ENCODE results near the gene GET4. TPM values are rescaled to one million over a fixed set of nuclear protein-coding genes. Genes with fewer than 3 reads are reported as not detected.

The GET4 gene
- total and polyA plus RNA-seq, 10 of the 15 experiments (the other 5 are each of a cell fraction or from before 2014, with no cell fraction given) = 0.66 to 73.8 (median 34.0) TPM

DNA sequence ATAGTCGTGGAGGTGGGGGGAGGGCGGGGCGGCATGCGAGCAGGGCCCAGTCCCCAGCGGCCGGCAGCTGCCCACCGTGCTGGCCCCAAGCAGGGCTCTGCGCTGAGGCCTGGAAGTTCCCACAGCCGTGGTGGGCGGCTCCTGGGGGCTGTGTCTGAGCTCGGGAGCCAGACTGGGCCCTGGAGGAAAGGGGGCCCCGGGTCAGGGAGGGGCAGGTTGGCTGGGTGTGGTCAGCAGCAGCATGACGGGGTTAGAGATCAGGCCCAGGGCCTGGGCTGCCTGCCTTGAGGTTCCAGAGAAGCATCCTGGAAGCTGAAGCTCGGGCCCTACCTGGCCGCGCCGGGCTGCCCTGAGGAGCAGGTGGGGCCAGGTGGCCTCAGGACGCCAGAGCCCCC lies 22.1 kb downstream of the GET4 start:
- no peaks in the 10 kb centered on the region for H4K20me1 ChIP-seq (ENCODE audit: control insufficient read depth, insufficient read depth)
- CTCF ChIA-PET = no interaction called here
- no peaks in the 10 kb centered on the region; the same call in 1 of the 2 replicates for H3K4me1 ChIP-seq (ENCODE audit: control insufficient read depth, insufficient read depth, low read length)
- no peak overlapping the region for H2AFZ ChIP-seq (ENCODE audit: control insufficient read depth, low read depth, low read length)
- no peak for DNase-seq (ENCODE audit: low read depth, low spot score)
- no peaks in the 10 kb centered on the region for H3K79me2 ChIP-seq (ENCODE audit: control insufficient read depth, insufficient read depth, low read length)
- 82% methylated on average over 14 of the region's 18 CpGs for WGBS (ENCODE audit: insufficient coverage, insufficient replicate concordance, low lambda C conversion rate, missing lambda C conversion rate)
- no peak for FAIRE-seq
- SMC1A ChIA-PET (ENCODE audit: uncharacterized antibody, unreplicated experiment) = no interaction called here
- intact Hi-C loops (cut with micrococcal nuclease; ENCODE audit: unreplicated experiment) (no loop called here), in situ Hi-C loops (cut with MboI) (no loop called here)
- RAD21 ChIA-PET (ENCODE audit: unreplicated experiment) = no interaction called here
- no peak for ATAC-seq
- H3K4me3 ChIP-seq = no peak overlapping the region
- no peak overlapping the region for H3K27ac ChIP-seq (ENCODE audit: control insufficient read depth, insufficient read depth)
- H3K27me3 ChIP-seq (replicated peaks in 1 of 2; ENCODE audit: control insufficient read depth in 2 of 2, insufficient read depth in 2 of 2, low read length in 1 of 2) = no peaks in the 10 kb centered on the region
- no peaks in the 10 kb centered on the region; the same call in 2 of the 3 replicates for H3K9me3 ChIP-seq (replicated peaks; ENCODE audit: control insufficient read depth, insufficient read depth, low read length)
- no peak overlapping the region for H3K4me2 ChIP-seq (ENCODE audit: control insufficient read depth, insufficient read depth)
- TF ChIP-seq RB1 (IDR thresholded peaks at IDR 0.05; ENCODE audit: borderline replicate concordance) = no peak
- TF ChIP-seq USF2 (IDR thresholded peaks at IDR 0.05; ENCODE audit: borderline replicate concordance, low read depth, low read length) = no peak
- no peak for TF ChIP-seq TAF1 (IDR thresholded peaks at IDR 0.05; ENCODE audit: borderline replicate concordance, low read depth, low read length)
- TF ChIP-seq ZNF622 (IDR thresholded peaks at IDR 0.05) = no peak
- no peak for TF ChIP-seq TARDBP (IDR thresholded peaks at IDR 0.05; ENCODE audit: borderline replicate concordance)
- TF ChIP-seq PML (IDR thresholded peaks at IDR 0.05; ENCODE audit: low read length) = no peak
- no peak for TF ChIP-seq POLR2A (IDR thresholded peaks at IDR 0.05; ENCODE audit: low read depth, low read length)
- no peak for TF ChIP-seq CBX3 (IDR thresholded peaks at IDR 0.05; ENCODE audit: borderline replicate concordance, low read depth)
- no peak for TF ChIP-seq CHD1 (IDR thresholded peaks at IDR 0.05; ENCODE audit: low read depth, low read length)
- TF ChIP-seq STAT1 (conservative IDR thresholded peaks at IDR 0.05) = no peak
- TF ChIP-seq ZNF384 (IDR thresholded peaks at IDR 0.05; ENCODE audit: borderline replicate concordance, low read depth, low read length) = no peak
- no peak for TF ChIP-seq ATF2 (IDR thresholded peaks at IDR 0.05; ENCODE audit: low read length)
- TF ChIP-seq TCF3 (IDR thresholded peaks at IDR 0.05; ENCODE audit: borderline replicate concordance, insufficient read depth, low read depth, low read length) = no peak
- TF ChIP-seq ETV6 (conservative IDR thresholded peaks at IDR 0.05 in 1 of 2, IDR thresholded peaks at IDR 0.05 in 1 of 2; ENCODE audit: borderline replicate concordance in 1 of 2, low read depth in 1 of 2) = no peak
- no peak for TF ChIP-seq RUNX3 (IDR thresholded peaks at IDR 0.05; ENCODE audit: low read length)
- POLR2A ChIA-PET = no interaction called here
- H3K36me3 ChIP-seq (ENCODE audit: control insufficient read depth in 2 of 2, insufficient read depth in 2 of 2, low read length in 1 of 2) = peaks cover 0 to 44% of the 10 kb centered on the region in 2 experiments; a peak in 2 of 4 replicates
- no peak overlapping the region for H3K9ac ChIP-seq (ENCODE audit: control insufficient read depth, insufficient read depth, low read length)
- BruUV-seq (replicated peaks) = no TSS peak
